Activated naive CD4-positive, alpha-beta T cell treated with anti-CD3 and anti-CD28 coated beads, Interleukin-2, amount 50 U/mL, for 16 hours (primary cell): ENCODE data around the gene NR3C2.

Experiments
- DNase-seq: peaks from one replicate; pipeline ENCODE4 v3.0.0-alpha.2; 2020

Gene NR3C2

DNA sequence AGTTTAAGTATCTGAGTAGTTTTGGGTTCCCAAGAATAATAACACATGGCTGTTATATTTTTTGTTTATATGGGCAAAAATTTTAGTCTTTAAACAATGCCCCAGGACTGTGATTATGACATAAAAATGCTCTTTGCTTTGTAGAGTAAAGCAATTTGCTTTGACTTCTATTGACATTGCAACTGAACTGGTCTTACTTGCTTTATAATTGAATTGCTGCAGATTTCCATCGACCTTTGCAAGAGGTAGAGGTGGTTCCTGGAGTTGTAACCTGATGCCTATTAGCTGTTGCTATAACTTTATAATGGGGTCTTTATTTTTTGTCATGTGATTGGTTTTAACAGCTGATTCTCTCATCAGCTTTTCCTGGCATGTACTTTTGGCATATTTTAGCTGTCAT lies 407.4 kb downstream of the NR3C2 start:
- no peak for DNase-seq

GRCh38 chr4:148030193-148030873 lies 411.9 kb downstream of the NR3C2 start:
- DNase-seq: no peak

DNA sequence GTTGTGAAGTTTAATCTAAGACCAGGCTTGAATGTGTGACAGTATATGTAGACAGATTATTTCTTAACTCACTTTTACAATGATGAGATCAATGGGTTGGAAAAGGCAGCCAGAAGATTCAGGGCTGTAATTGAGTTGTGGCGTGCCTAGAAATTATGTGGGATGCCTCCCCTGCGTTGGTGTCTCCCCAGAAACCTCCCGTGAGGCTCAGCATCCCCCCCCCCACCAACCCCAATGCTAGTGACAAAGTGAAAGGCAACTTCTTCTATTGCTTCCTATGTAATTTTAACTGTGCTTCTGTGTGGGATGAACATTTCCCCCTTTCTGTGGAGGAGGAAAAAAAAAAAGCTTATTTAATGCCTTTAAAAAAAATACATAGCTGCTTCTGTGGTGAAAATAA lies 412.4 kb downstream of the NR3C2 start:
- DNase-seq: no peak
